ENCODE results near the gene PRPF39.

PRPF39 gene

GRCh38 chr14:45044638-45045037 is 39.3 kb upstream of the PRPF39 start:
- no peak for DNase-seq (ENCODE audit: low spot score)
- in situ Hi-C loops (cut with MboI; ENCODE audit: low pct_unique_long_range_greater_than_20kb, low sequenced_read_pairs, unreplicated experiment) = no loop called here
- TF ChIP-seq CTCF (IDR thresholded peaks at IDR 0.05; ENCODE audit: extremely low read depth, insufficient read depth, missing control alignments) = no peak

GRCh38 chr14:45048385-45048784 is 35.5 kb upstream of the PRPF39 start:
- no peak for TF ChIP-seq CTCF (IDR thresholded peaks at IDR 0.05; ENCODE audit: extremely low read depth, insufficient read depth, missing control alignments)
- in situ Hi-C loops (cut with MboI; ENCODE audit: low pct_unique_long_range_greater_than_20kb, low sequenced_read_pairs, unreplicated experiment) = no loop called here
- no peak for DNase-seq (ENCODE audit: low spot score)

GRCh38 chr14:45051180-45051579 is 32.7 kb upstream of the PRPF39 start:
- TF ChIP-seq CTCF (IDR thresholded peaks at IDR 0.05; ENCODE audit: extremely low read depth, insufficient read depth, missing control alignments) = no peak
- no peak for DNase-seq (ENCODE audit: low spot score)
- in situ Hi-C loops (cut with MboI; ENCODE audit: low pct_unique_long_range_greater_than_20kb, low sequenced_read_pairs, unreplicated experiment) = no loop called here

GRCh38 chr14:45051896-45052295 is 32.0 kb upstream of the PRPF39 start:
- in situ Hi-C loops (cut with MboI; ENCODE audit: low pct_unique_long_range_greater_than_20kb, low sequenced_read_pairs, unreplicated experiment) = no loop called here
- no peak for TF ChIP-seq CTCF (IDR thresholded peaks at IDR 0.05; ENCODE audit: extremely low read depth, insufficient read depth, missing control alignments)
- DNase-seq (ENCODE audit: low spot score) = no peak

- no peak for TF ChIP-seq CTCF (IDR thresholded peaks at IDR 0.05; ENCODE audit: extremely low read depth, insufficient read depth, missing control alignments)
- in situ Hi-C loops (cut with MboI; ENCODE audit: low pct_unique_long_range_greater_than_20kb, low sequenced_read_pairs, unreplicated experiment) = no loop called here
Observed at GRCh38 chr14:45057349-45057748, 26.6 kb upstream of the PRPF39 start.

GRCh38 chr14:45057881-45058364 is 26.0 kb upstream of the PRPF39 start:
- no peak for DNase-seq (ENCODE audit: low spot score)

More at GRCh38 chr14:45057349-45057748, 26.6 kb upstream of the PRPF39 start:
- no peak for DNase-seq (ENCODE audit: low spot score)

More at GRCh38 chr14:45057881-45058364, 26.0 kb upstream of the PRPF39 start:
- in situ Hi-C loops (cut with MboI; ENCODE audit: low pct_unique_long_range_greater_than_20kb, low sequenced_read_pairs, unreplicated experiment) = no loop called here
- no peak for TF ChIP-seq CTCF (IDR thresholded peaks at IDR 0.05; ENCODE audit: extremely low read depth, insufficient read depth, missing control alignments)

Data from GM13977 (cell line).